GM21447 (cell line): ENCODE data around the gene NMBR.
A peak's percentile ranks its signal among the peaks of the same experiment; 100 is the strongest.
"Not testable (repeated sequence)": the region's sequence is repeated elsewhere in the genome, so short reads cannot be mapped to it uniquely, and the experiment has no call there.

Source experiments
- ATAC-seq: cut with Tn5 transposase; IDR thresholded peaks from one replicate; pipeline ENCODE4 v1.9.1; 2021; ENCODE audit not compliant: unreplicated experiment

NMBR gene

GRCh38 chr6:142062861-142063260 lies 84.1 kb downstream of the NMBR start:
- ATAC-seq = not testable (repeated sequence)

GRCh38 chr6:142058551-142059290 lies 88.2 kb downstream of the NMBR start:
- ATAC-seq = no peak

GRCh38 chr6:142055219-142055618 lies 91.7 kb downstream of the NMBR start:
- ATAC-seq = peak; percentile 85

GRCh38 chr6:142051404-142051803 lies 95.5 kb downstream of the NMBR start:
- no peak for ATAC-seq

- no peak for ATAC-seq
Observed at GRCh38 chr6:142048593-142048980, 98.3 kb downstream of the NMBR start.

GRCh38 chr6:142047934-142048592 lies 98.9 kb downstream of the NMBR start:
- ATAC-seq = no peak

- ATAC-seq = no peak
Observed at GRCh38 chr6:142045380-142046278, 101.3 kb downstream of the NMBR start.

- no peak for ATAC-seq
Observed at GRCh38 chr6:142035890-142036289, 111.0 kb downstream of the NMBR start.

GRCh38 chr6:142031035-142031434 lies 115.9 kb downstream of the NMBR start:
- no peak for ATAC-seq

- peak; percentile 80 for ATAC-seq
Observed at GRCh38 chr6:142030115-142030619, 116.8 kb downstream of the NMBR start.

- ATAC-seq = no peak
Observed at GRCh38 chr6:142028527-142028926, 118.4 kb downstream of the NMBR start.

- ATAC-seq = not testable (repeated sequence)
Observed at GRCh38 chr6:142027804-142028203, 119.1 kb downstream of the NMBR start.

GRCh38 chr6:142027074-142027473 lies 119.8 kb downstream of the NMBR start:
- ATAC-seq = no peak

GRCh38 chr6:142026471-142026870 lies 120.5 kb downstream of the NMBR start:
- no peak for ATAC-seq
